Left lung (tissue), 10 donors: ENCODE measurements around the gene GBP5. TPM values are rescaled to one million over a fixed set of nuclear protein-coding genes. Genes with fewer than 3 reads are reported as not detected.
A peak's percentile ranks its signal among the peaks of the same experiment; 100 is the strongest.

Source experiments
- ATAC-seq: fragments of 200-7000 bp; cut with Tn5 transposase; one replicate; pipeline ENCODE4 v1.9.1; 2020; ENCODE audit warnings: moderate library complexity
- DNase-seq, 4 donors: peaks; one replicate each; pipeline ENCODE4 v3.0.0-alpha.2; 2013 to 2020
- H3K27ac ChIP-seq, 2 donors: fragments of 200-600 bp; sonication (generic) in 1 of 2; one replicate each; pipeline versions ENCODE4 v1.5.0 to v1.8.0; 2020 to 2021
- H3K27me3 ChIP-seq, 2 donors: fragments of 200-600 bp; sonication (generic) in 1 of 2; one replicate each; pipeline versions ENCODE4 v1.5.0 to v1.8.0; 2020 to 2021
- H3K36me3 ChIP-seq, 2 donors: fragments of 200-600 bp; sonication (generic) in 1 of 2; one replicate each; pipeline versions ENCODE4 v1.5.0 to v1.8.0; 2020 to 2021
- H3K4me1 ChIP-seq, 2 donors: fragments of 200-600 bp; one replicate each; pipeline ENCODE4 v1.8.0; 2021
- H3K4me3 ChIP-seq, 2 donors: fragments of 200-600 bp; sonication (generic) in 1 of 2; one replicate each; pipeline versions ENCODE4 v1.5.0 to v1.8.0; 2020 to 2021; ENCODE audit warnings: mild to moderate bottlenecking in 1 of 2
- H3K9me3 ChIP-seq, 2 donors: fragments of 200-600 bp; sonication (generic) in 1 of 2; one replicate each; pipeline versions ENCODE4 v1.5.0 to v1.8.0; 2020 to 2021
- CTCF ChIP-seq, 2 donors: fragments of 200-600 bp; sonication (generic) in 1 of 2; IDR thresholded peaks; one replicate each; pipeline versions ENCODE4 v1.5.0 to v1.8.0; 2021; ENCODE audit warnings: antibody characterized with exemption in 2 of 2
- intact Hi-C, 2 donors: fragments of 100-400 bp; cut with DNase I; formaldehyde crosslinking; loops; one replicate each; pipeline versions ENCODE4 v1.11.2 to v1.14.2; 2022
- polyA plus RNA-seq, 6 donors: library from polyadenylated mRNA; unstranded; fragments of 120-200 nt; gene quantifications; one replicate each; pipeline ENCODE4 v1.2.1, GENCODE V29; 2013; ENCODE audit not compliant: insufficient read length in 6 of 6
- total RNA-seq, 2 donors: library from RNA; stranded (reverse); fragmentation: NEBNext Ultra II Directional; extraction: Animal tissue kit (Norgen Biotek cat#: 25700); gene quantifications; one replicate each; pipeline ENCODE4 v1.2.1, GENCODE V29; 2021
- donor health status: DM: no; HTN: yes; CAD: no.
- donor health status: DM: no; HTN: no; CAD: no.

Gene GBP5
- total and polyA plus RNA-seq, 8 donors = 0.55 to 17.4 (median 1.4) TPM

GRCh38 chr1:89280766-89281165 lies 8.1 kb upstream of the GBP5 start:
- Histone ChIP-seq H3K27ac (no peak overlapping the region), H3K27me3 (no peaks in the 10 kb centered on the region), H3K4me1 (peaks cover 0 to 6% of the 10 kb centered on the region in 2 donors), H3K36me3 (no peaks in the 10 kb centered on the region), H3K9me3 (no peaks in the 10 kb centered on the region), H3K4me3 (no peak overlapping the region)
- intact Hi-C loops = no loop called here
- TF ChIP-seq CTCF (IDR thresholded peaks at IDR 0.05) = no peak
- DNase-seq = no peak
- no peak for ATAC-seq

GRCh38 chr1:89279011-89279466 lies 6.4 kb upstream of the GBP5 start:
- TF ChIP-seq CTCF (IDR thresholded peaks at IDR 0.05) = no peak
- H3K27ac ChIP-seq = peak overlapping the region in 1 of 2 donors; percentile 19
- no peak for ATAC-seq

GRCh38 chr1:89277725-89278124 lies 5.1 kb upstream of the GBP5 start:
- Histone ChIP-seq H3K27me3 (no peaks in the 10 kb centered on the region), H3K9me3 (peaks cover 0 to 2% of the 10 kb centered on the region in 2 donors), H3K27ac (no peak overlapping the region), H3K4me1 (peaks cover 3 to 24% of the 10 kb centered on the region in 2 donors), H3K4me3 (no peak overlapping the region), H3K36me3 (no peaks in the 10 kb centered on the region)
- intact Hi-C loops = no loop called here
- ATAC-seq (no peak), DNase-seq (no peak)
- no peak for TF ChIP-seq CTCF (IDR thresholded peaks at IDR 0.05)

More at GRCh38 chr1:89279011-89279466, 6.4 kb upstream of the GBP5 start:
- Histone ChIP-seq H3K27me3 (no peaks in the 10 kb centered on the region), H3K9me3 (no peaks in the 10 kb centered on the region), H3K4me1 (peaks cover 3 to 18% of the 10 kb centered on the region in 2 donors), H3K36me3 (no peaks in the 10 kb centered on the region), H3K4me3 (no peak overlapping the region)
- intact Hi-C loops = no loop called here
- no peak for DNase-seq

- peaks cover 3 to 24% of the 10 kb centered on the region in 2 donors for H3K4me1 ChIP-seq
- intact Hi-C loops = no loop called here
- no peak overlapping the region for H3K27ac ChIP-seq
- H3K27me3 ChIP-seq = no peaks in the 10 kb centered on the region
- H3K36me3 ChIP-seq = no peaks in the 10 kb centered on the region
- no peak for TF ChIP-seq CTCF (IDR thresholded peaks at IDR 0.05)
- no peak for ATAC-seq
- no peak for DNase-seq
- H3K4me3 ChIP-seq = no peak overlapping the region
- peaks cover 0 to 2% of the 10 kb centered on the region in 2 donors for H3K9me3 ChIP-seq
Observed at GRCh38 chr1:89276690-89277089, 4.0 kb upstream of the GBP5 start.

- H3K4me3 ChIP-seq = no peak overlapping the region
- intact Hi-C loops = no loop called here
- peaks cover 0 to 2% of the 10 kb centered on the region in 2 donors for H3K9me3 ChIP-seq
- TF ChIP-seq CTCF (IDR thresholded peaks at IDR 0.05) = no peak
- peak; percentile 53 for ATAC-seq
- peaks cover 3 to 29% of the 10 kb centered on the region in 2 donors for H3K4me1 ChIP-seq
- H3K27ac ChIP-seq = peak overlapping the region; percentile 9 to 82
- peak in 1 of 4 donors; percentile 12 for DNase-seq
- no peaks in the 10 kb centered on the region for H3K27me3 ChIP-seq
- H3K36me3 ChIP-seq = no peaks in the 10 kb centered on the region
Observed at GRCh38 chr1:89274411-89274857, 1.8 kb upstream of the GBP5 start.
